ENCODE results near the gene ADNP2. TPM values are rescaled to one million over a fixed set of nuclear protein-coding genes. Genes with fewer than 3 reads are reported as not detected.

ADNP2 gene
- total and polyA plus RNA-seq, 2 of the 4 experiments (the other 2 are of a cell fraction): 5.6 to 18.3 TPM

GRCh38 chr18:80147418-80148325 is 38.6 kb downstream of the ADNP2 start:
- CTCF ChIA-PET: interaction anchor here (2.0 kb wide), 1 partner anchor 10 kb away, joined by 4 read pairs; no protein-coding TSS in a partner anchor
- DNase-seq (peak; percentile 72), ATAC-seq (ENCODE audit: low read depth) (peak; percentile 82)
- peak overlapping the region; percentile 48 for H2AK9ac ChIP-seq (replicated peaks; ENCODE audit: low read depth, low read length, poor library complexity)
- POLR2A ChIA-PET (ENCODE audit: unreplicated experiment): no interaction called here
- in situ Hi-C loops (cut with MboI; ENCODE audit: low sequenced_read_pairs) (no loop called here), dilution Hi-C loops (cut with HindIII; ENCODE audit: low sequenced_read_pairs, unreplicated experiment) (no loop called here), intact Hi-C loops (cut with micrococcal nuclease) (loop anchor here (2.0 to 5.0 kb wide), 2 partner anchors 113 to 355 kb away; partner anchors contain the start of gene RBFA)
- H3K56ac ChIP-seq (ENCODE audit: extremely low read depth, insufficient read depth, low read length): no peak overlapping the region
- H2BK5ac ChIP-seq (ENCODE audit: low read depth, low read length, poor library complexity, severe bottlenecking): peak overlapping the region; percentile 33
- H3K9me1 ChIP-seq (ENCODE audit: insufficient read depth, low read length): peaks cover 3% of the 10 kb centered on the region; the same call in 1 of the 2 replicates
- peak overlapping the region; percentile 53; the same call in 1 of the 2 replicates for H3K14ac ChIP-seq (replicated peaks; ENCODE audit: low read depth, low read length)
- 27% methylated on average over 9 of the region's 52 CpGs; no CpG with 5 or more reads in 1 of the 2 experiments for WGBS, 2 experiments (ENCODE audit: extremely low coverage in 2 of 2, insufficient read length in 1 of 2)
- H3K4ac ChIP-seq (ENCODE audit: low read depth, low read length): peak overlapping the region; percentile 33
- peak overlapping the region; percentile 42; the same call in 1 of the 2 replicates for H3K18ac ChIP-seq (ENCODE audit: low read depth, low read length)
- peak overlapping the region; percentile 58 for H4K5ac ChIP-seq (ENCODE audit: low read depth, low read length)
- peak overlapping the region; percentile 69 for H3K4me3 ChIP-seq (ENCODE audit: insufficient read depth, low read depth, low read length)
- H2BK15ac ChIP-seq (ENCODE audit: low read depth, low read length): no peak overlapping the region
- no TSS peak for BruUV-seq (replicated peaks)
- H3K36me3 ChIP-seq (ENCODE audit: control insufficient read depth, insufficient read depth, low read length): no peaks in the 10 kb centered on the region
- H3K79me1 ChIP-seq (ENCODE audit: low read depth in 1 of 2, low read length in 2 of 2): peaks cover 0 to 20% of the 10 kb centered on the region in 2 experiments; a peak in 3 of 4 replicates
- H2AK5ac ChIP-seq (ENCODE audit: low read depth, low read length): no peak overlapping the region
- peak overlapping the region; percentile 57; the same call in 1 of the 2 replicates for H3K23ac ChIP-seq (ENCODE audit: low read depth, low read length)
- no peak overlapping the region; the same call in 1 of the 2 replicates for H4K91ac ChIP-seq (ENCODE audit: insufficient read depth, low read depth, low read length)
- peak overlapping the region; percentile 54 for H3K27ac ChIP-seq (ENCODE audit: insufficient read depth, low read length)
- H3K27me3 ChIP-seq (ENCODE audit: control insufficient read depth, insufficient read depth, low read length): no peaks in the 10 kb centered on the region
- no peak overlapping the region for H2BK120ac ChIP-seq (ENCODE audit: low read depth, low read length)
- no peak overlapping the region for H2BK20ac ChIP-seq (ENCODE audit: low read depth, low read length)
- peak overlapping the region; percentile 87 for H3K4me2 ChIP-seq (ENCODE audit: low read depth, low read length)
- 0 out of 2 replicates have a peak, but pooled peaks have one; percentile 52 for TF ChIP-seq MXI1 (IDR thresholded peaks at IDR 0.05; ENCODE audit: borderline replicate concordance, low read depth, low read length)
- no peak for TF ChIP-seq SMC3 (IDR thresholded peaks at IDR 0.05; ENCODE audit: low read depth, low read length)
- no peak for TF ChIP-seq RAD21 (IDR thresholded peaks at IDR 0.05; ENCODE audit: low read length)
- TF ChIP-seq RCOR1 (IDR thresholded peaks at IDR 0.05; ENCODE audit: insufficient replicate concordance, low read length): no peak
- H4K20me1 ChIP-seq (ENCODE audit: insufficient read depth, low read length): no peaks in the 10 kb centered on the region
- H2AFZ ChIP-seq (replicated peaks; ENCODE audit: low read length, poor library complexity): peak overlapping the region; percentile 94
- peak overlapping the region; percentile 52 to 70; a peak in 3 of 4 replicates for H4K8ac ChIP-seq (ENCODE audit: low read depth in 2 of 2, low read length in 2 of 2)
- no peaks in the 10 kb centered on the region for H3K9me3 ChIP-seq (ENCODE audit: control insufficient read depth, insufficient read depth, low read length)
- H3K9ac ChIP-seq (ENCODE audit: low read depth, low read length): peak overlapping the region; percentile 72
- peaks cover 8% of the 10 kb centered on the region for H3K4me1 ChIP-seq (ENCODE audit: control insufficient read depth, insufficient read depth, low read length)

Data from IMR-90 (cell line).